ENCODE data around the gene NOTCH2.
"Not testable (repeated sequence)": the region's sequence is repeated elsewhere in the genome, so short reads cannot be mapped to it uniquely, and the experiment has no call there.

NOTCH2 gene

GRCh38 chr1:120090830-120091229, 21.4 kb upstream of the NOTCH2 start:
- DNase-seq; intact Hi-C loops (cut with DNase I): not testable (repeated sequence)

GRCh38 chr1:120087959-120088358, 18.5 kb upstream of the NOTCH2 start:
- DNase-seq; intact Hi-C loops (cut with DNase I): not testable (repeated sequence)

- DNase-seq; intact Hi-C loops (cut with DNase I): not testable (repeated sequence)
Observed at GRCh38 chr1:120069920-120070214, 405 bp upstream of the NOTCH2 start.

GRCh38 chr1:120068683-120069066, 787 bp downstream of the NOTCH2 start:
- DNase-seq, result peak in 23 of 42 donors; percentile 0 to 42 (median 12)
- intact Hi-C loops (cut with DNase I), result not testable (repeated sequence)

- DNase-seq; intact Hi-C loops (cut with DNase I): not testable (repeated sequence)
Observed at GRCh38 chr1:120048208-120048607, 21.3 kb downstream of the NOTCH2 start.

- intact Hi-C loops (cut with DNase I); DNase-seq: not testable (repeated sequence)
Observed at GRCh38 chr1:120041771-120042170, 27.7 kb downstream of the NOTCH2 start.

GRCh38 chr1:120032253-120032652, 37.2 kb downstream of the NOTCH2 start:
- DNase-seq; intact Hi-C loops (cut with DNase I): not testable (repeated sequence)

GRCh38 chr1:120023791-120024190, 45.7 kb downstream of the NOTCH2 start:
- not testable (repeated sequence) for DNase-seq

GRCh38 chr1:120014978-120015377, 54.5 kb downstream of the NOTCH2 start:
- peak in 10 of 42 donors; percentile 1 to 36 (median 18) for DNase-seq
- intact Hi-C loops (cut with DNase I), result not testable (repeated sequence)

More at GRCh38 chr1:120023791-120024190, 45.7 kb downstream of the NOTCH2 start:
- intact Hi-C loops (cut with DNase I), result not testable (repeated sequence)

- DNase-seq; intact Hi-C loops (cut with DNase I): not testable (repeated sequence)
Observed at GRCh38 chr1:120008320-120008719, 61.1 kb downstream of the NOTCH2 start.

- intact Hi-C loops (cut with DNase I); DNase-seq: not testable (repeated sequence)
Observed at GRCh38 chr1:120007850-120008249, 61.6 kb downstream of the NOTCH2 start.

- DNase-seq, result not testable (repeated sequence)
Observed at GRCh38 chr1:120001035-120001434, 68.4 kb downstream of the NOTCH2 start.

GRCh38 chr1:119996731-119997312, 72.6 kb downstream of the NOTCH2 start:
- intact Hi-C loops (cut with DNase I); DNase-seq: not testable (repeated sequence)

More at GRCh38 chr1:120001035-120001434, 68.4 kb downstream of the NOTCH2 start:
- intact Hi-C loops (cut with DNase I), result not testable (repeated sequence)

GRCh38 chr1:119995975-119996374, 73.5 kb downstream of the NOTCH2 start:
- intact Hi-C loops (cut with DNase I), result not testable (repeated sequence)

GRCh38 chr1:119988306-119989062, 81.0 kb downstream of the NOTCH2 start:
- no peak for DNase-seq
- intact Hi-C loops (cut with DNase I), result no loop called here

More at GRCh38 chr1:119995975-119996374, 73.5 kb downstream of the NOTCH2 start:
- not testable (repeated sequence) for DNase-seq

- no peak for DNase-seq
- intact Hi-C loops (cut with DNase I), result no loop called here
Observed at GRCh38 chr1:119987686-119988085, 81.8 kb downstream of the NOTCH2 start.

- intact Hi-C loops (cut with DNase I), result no loop called here
- no peak for DNase-seq
Observed at GRCh38 chr1:119987112-119987511, 82.3 kb downstream of the NOTCH2 start.

- intact Hi-C loops (cut with DNase I), result no loop called here
Observed at GRCh38 chr1:119986007-119986497, 83.4 kb downstream of the NOTCH2 start.

GRCh38 chr1:119984771-119985170, 84.7 kb downstream of the NOTCH2 start:
- no peak for DNase-seq
- intact Hi-C loops (cut with DNase I), result no loop called here

More at GRCh38 chr1:119986007-119986497, 83.4 kb downstream of the NOTCH2 start:
- no peak for DNase-seq
